Esophagus muscularis mucosa (tissue), 3 donors: ENCODE data around the gene HNRNPUL2.

Experiments used
- POLR2A ChIP-seq: fragments of 450-650 bp; IDR thresholded peaks from one replicate; pipeline ENCODE4 v1.6.1; 2017; ENCODE audit warnings: antibody characterized with exemption, moderate library complexity, mild to moderate bottlenecking, low read depth
- POLR2AphosphoS5 ChIP-seq, 2 donors: sonication (generic); formaldehyde crosslinking; IDR thresholded peaks; one replicate each; pipeline ENCODE4 v1.6.1; 2017; ENCODE audit warnings: antibody characterized with exemption in 2 of 2
- TF ChIP-seq, protein P1 (sequence below), 3 experiments: fragments of 200-600 bp in 2 of 3; fragments of 450-650 bp in 1 of 3; sonication (generic) in 2 of 3; IDR thresholded peaks; one replicate each; pipeline ENCODE4 v1.5.1; 2017 to 2019; ENCODE audit warnings: antibody characterized with exemption in 3 of 3, mild to moderate bottlenecking in 2 of 3, moderate library complexity in 1 of 3

DNA sequence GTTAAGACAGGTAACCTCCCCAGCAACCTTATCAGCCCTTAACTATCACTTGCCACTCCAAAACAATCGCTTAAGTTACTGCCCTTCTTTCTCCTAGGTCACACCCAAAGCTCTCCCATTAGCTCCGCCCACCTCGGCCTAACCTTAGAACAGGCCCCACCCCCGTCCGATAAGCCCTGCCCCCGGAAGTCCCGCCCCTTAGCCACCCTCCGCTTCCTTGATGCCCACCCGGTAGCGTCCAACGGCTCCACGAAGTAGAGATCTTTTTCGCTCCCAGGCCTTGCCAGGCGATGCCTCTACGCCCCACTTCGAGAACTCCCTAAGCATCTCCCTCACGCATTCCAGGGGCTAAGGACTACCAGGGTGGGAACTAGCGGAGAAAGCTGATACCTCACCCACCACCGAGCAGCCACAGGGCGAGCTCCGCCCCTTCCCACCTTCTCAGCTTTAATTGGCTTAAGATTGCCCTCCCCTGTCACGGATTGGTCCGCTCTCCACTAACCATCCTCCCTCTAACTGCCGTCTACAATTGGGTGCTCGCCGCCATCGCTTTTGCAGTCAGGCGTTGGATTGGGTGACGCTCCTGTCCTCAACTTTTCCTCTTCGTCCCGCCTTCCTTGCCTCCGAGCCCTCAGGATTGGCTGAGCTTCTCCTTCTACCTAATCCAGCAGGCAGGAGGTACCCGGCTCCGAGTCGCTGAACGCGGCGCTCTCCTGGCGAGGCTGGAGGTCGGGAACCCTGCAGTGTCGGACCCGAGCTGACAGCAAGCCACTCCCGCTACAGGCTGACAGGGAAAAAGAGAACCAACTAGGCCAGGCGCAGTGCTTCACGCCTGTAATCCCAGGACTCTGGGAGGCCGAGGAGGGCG is 26.7 kb upstream of the HNRNPUL2 start, which contains the start of gene ZBTB3:
- peak; percentile 72 for TF ChIP-seq POLR2A
- TF ChIP-seq, protein P1, sequence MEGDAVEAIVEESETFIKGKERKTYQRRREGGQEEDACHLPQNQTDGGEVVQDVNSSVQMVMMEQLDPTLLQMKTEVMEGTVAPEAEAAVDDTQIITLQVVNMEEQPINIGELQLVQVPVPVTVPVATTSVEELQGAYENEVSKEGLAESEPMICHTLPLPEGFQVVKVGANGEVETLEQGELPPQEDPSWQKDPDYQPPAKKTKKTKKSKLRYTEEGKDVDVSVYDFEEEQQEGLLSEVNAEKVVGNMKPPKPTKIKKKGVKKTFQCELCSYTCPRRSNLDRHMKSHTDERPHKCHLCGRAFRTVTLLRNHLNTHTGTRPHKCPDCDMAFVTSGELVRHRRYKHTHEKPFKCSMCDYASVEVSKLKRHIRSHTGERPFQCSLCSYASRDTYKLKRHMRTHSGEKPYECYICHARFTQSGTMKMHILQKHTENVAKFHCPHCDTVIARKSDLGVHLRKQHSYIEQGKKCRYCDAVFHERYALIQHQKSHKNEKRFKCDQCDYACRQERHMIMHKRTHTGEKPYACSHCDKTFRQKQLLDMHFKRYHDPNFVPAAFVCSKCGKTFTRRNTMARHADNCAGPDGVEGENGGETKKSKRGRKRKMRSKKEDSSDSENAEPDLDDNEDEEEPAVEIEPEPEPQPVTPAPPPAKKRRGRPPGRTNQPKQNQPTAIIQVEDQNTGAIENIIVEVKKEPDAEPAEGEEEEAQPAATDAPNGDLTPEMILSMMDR (IDR thresholded peaks at IDR 0.05): peak in 2 of 3 experiments; percentile 11 to 18
- peak; percentile 74 to 96 for TF ChIP-seq POLR2AphosphoS5 (IDR thresholded peaks at IDR 0.05)
